ENCODE measurements around the gene ACP7.

ACP7 gene

GRCh38 chr19:39150235-39150634 is 66.1 kb downstream of the ACP7 start:
- Histone ChIP-seq H3K27me3 (ENCODE audit: control insufficient read depth, insufficient read depth, low read length) (no peaks in the 10 kb centered on the region), H3K4me3 (ENCODE audit: low read length) (no peak overlapping the region), H3K9ac (ENCODE audit: low read length) (no peak overlapping the region), H3K36me3 (ENCODE audit: control insufficient read depth, insufficient read depth, low read length) (no peaks in the 10 kb centered on the region), H3K9me3 (ENCODE audit: control insufficient read depth, low read length) (no peaks in the 10 kb centered on the region), H3K4me1 (ENCODE audit: control insufficient read depth, insufficient read depth, low read length) (peaks cover 30% of the 10 kb centered on the region)

GRCh38 chr19:39150807-39151600 is 66.8 kb downstream of the ACP7 start:
- Histone ChIP-seq H3K27me3 (ENCODE audit: control insufficient read depth, insufficient read depth, low read length) (no peaks in the 10 kb centered on the region), H3K4me3 (ENCODE audit: low read length) (no peak overlapping the region), H3K4me1 (ENCODE audit: control insufficient read depth, insufficient read depth, low read length) (peaks cover 30% of the 10 kb centered on the region), H3K9me3 (ENCODE audit: control insufficient read depth, low read length) (no peaks in the 10 kb centered on the region), H3K36me3 (ENCODE audit: control insufficient read depth, insufficient read depth, low read length) (no peaks in the 10 kb centered on the region), H3K9ac (ENCODE audit: low read length) (no peak overlapping the region)

GRCh38 chr19:39152066-39152465 is 67.9 kb downstream of the ACP7 start:
- no peaks in the 10 kb centered on the region for H3K9me3 ChIP-seq (ENCODE audit: control insufficient read depth, low read length)
- no peak overlapping the region for H3K4me3 ChIP-seq (ENCODE audit: low read length)
- H3K27me3 ChIP-seq (ENCODE audit: control insufficient read depth, insufficient read depth, low read length): no peaks in the 10 kb centered on the region
- H3K36me3 ChIP-seq (ENCODE audit: control insufficient read depth, insufficient read depth, low read length): no peaks in the 10 kb centered on the region
- peaks cover 32% of the 10 kb centered on the region for H3K4me1 ChIP-seq (ENCODE audit: control insufficient read depth, insufficient read depth, low read length)
- no peak overlapping the region for H3K9ac ChIP-seq (ENCODE audit: low read length)

GRCh38 chr19:39154100-39154628 is 70.0 kb downstream of the ACP7 start:
- Histone ChIP-seq H3K4me1 (ENCODE audit: control insufficient read depth, insufficient read depth, low read length) (peaks cover 52% of the 10 kb centered on the region), H3K27me3 (ENCODE audit: control insufficient read depth, insufficient read depth, low read length) (no peaks in the 10 kb centered on the region)

GRCh38 chr19:39154629-39155100 is 70.5 kb downstream of the ACP7 start:
- no peaks in the 10 kb centered on the region for H3K27me3 ChIP-seq (ENCODE audit: control insufficient read depth, insufficient read depth, low read length)
- no peak overlapping the region for H3K4me3 ChIP-seq (ENCODE audit: low read length)
- H3K9ac ChIP-seq (ENCODE audit: low read length): no peak overlapping the region
- H3K9me3 ChIP-seq (ENCODE audit: control insufficient read depth, low read length): no peaks in the 10 kb centered on the region
- H3K36me3 ChIP-seq (ENCODE audit: control insufficient read depth, insufficient read depth, low read length): no peaks in the 10 kb centered on the region
- peaks cover 53% of the 10 kb centered on the region for H3K4me1 ChIP-seq (ENCODE audit: control insufficient read depth, insufficient read depth, low read length)

More at GRCh38 chr19:39154100-39154628, 70.0 kb downstream of the ACP7 start:
- Histone ChIP-seq H3K4me3 (ENCODE audit: low read length) (no peak overlapping the region), H3K9me3 (ENCODE audit: control insufficient read depth, low read length) (no peaks in the 10 kb centered on the region), H3K36me3 (ENCODE audit: control insufficient read depth, insufficient read depth, low read length) (no peaks in the 10 kb centered on the region), H3K9ac (ENCODE audit: low read length) (no peak overlapping the region)

GRCh38 chr19:39155114-39155700 is 71.0 kb downstream of the ACP7 start:
- H3K36me3 ChIP-seq (ENCODE audit: control insufficient read depth, insufficient read depth, low read length): no peaks in the 10 kb centered on the region
- no peak overlapping the region for H3K9ac ChIP-seq (ENCODE audit: low read length)
- H3K4me1 ChIP-seq (ENCODE audit: control insufficient read depth, insufficient read depth, low read length): peaks cover 59% of the 10 kb centered on the region
- no peaks in the 10 kb centered on the region for H3K9me3 ChIP-seq (ENCODE audit: control insufficient read depth, low read length)
- H3K27me3 ChIP-seq (ENCODE audit: control insufficient read depth, insufficient read depth, low read length): no peaks in the 10 kb centered on the region
- H3K4me3 ChIP-seq (ENCODE audit: low read length): no peak overlapping the region

- Histone ChIP-seq H3K36me3 (ENCODE audit: control insufficient read depth, insufficient read depth, low read length) (no peaks in the 10 kb centered on the region), H3K9ac (ENCODE audit: low read length) (no peak overlapping the region), H3K4me1 (ENCODE audit: control insufficient read depth, insufficient read depth, low read length) (peaks cover 64% of the 10 kb centered on the region), H3K4me3 (ENCODE audit: low read length) (no peak overlapping the region), H3K27me3 (ENCODE audit: control insufficient read depth, insufficient read depth, low read length) (no peaks in the 10 kb centered on the region), H3K9me3 (ENCODE audit: control insufficient read depth, low read length) (no peaks in the 10 kb centered on the region)
These were observed 71.6 kb downstream of the ACP7 start for GRCh38 chr19:39155741-39156140.

GRCh38 chr19:39156326-39157230 is 72.4 kb downstream of the ACP7 start:
- no peaks in the 10 kb centered on the region for H3K27me3 ChIP-seq (ENCODE audit: control insufficient read depth, insufficient read depth, low read length)
- H3K36me3 ChIP-seq (ENCODE audit: control insufficient read depth, insufficient read depth, low read length): no peaks in the 10 kb centered on the region
- no peak overlapping the region for H3K4me3 ChIP-seq (ENCODE audit: low read length)
- H3K9ac ChIP-seq (ENCODE audit: low read length): no peak overlapping the region
- H3K9me3 ChIP-seq (ENCODE audit: control insufficient read depth, low read length): no peaks in the 10 kb centered on the region
- H3K4me1 ChIP-seq (ENCODE audit: control insufficient read depth, insufficient read depth, low read length): peaks cover 71% of the 10 kb centered on the region

- Histone ChIP-seq H3K4me1 (ENCODE audit: control insufficient read depth, insufficient read depth, low read length) (peaks cover 71% of the 10 kb centered on the region), H3K9ac (ENCODE audit: low read length) (no peak overlapping the region), H3K4me3 (ENCODE audit: low read length) (no peak overlapping the region), H3K36me3 (ENCODE audit: control insufficient read depth, insufficient read depth, low read length) (no peaks in the 10 kb centered on the region), H3K27me3 (ENCODE audit: control insufficient read depth, insufficient read depth, low read length) (no peaks in the 10 kb centered on the region), H3K9me3 (ENCODE audit: control insufficient read depth, low read length) (no peaks in the 10 kb centered on the region)
These were observed 73.3 kb downstream of the ACP7 start for GRCh38 chr19:39157275-39157996.

- H3K27me3 ChIP-seq (ENCODE audit: control insufficient read depth, insufficient read depth, low read length): no peaks in the 10 kb centered on the region
- no peaks in the 10 kb centered on the region for H3K36me3 ChIP-seq (ENCODE audit: control insufficient read depth, insufficient read depth, low read length)
- H3K9ac ChIP-seq (ENCODE audit: low read length): no peak overlapping the region
- no peak overlapping the region for H3K4me3 ChIP-seq (ENCODE audit: low read length)
- no peaks in the 10 kb centered on the region for H3K9me3 ChIP-seq (ENCODE audit: control insufficient read depth, low read length)
- H3K4me1 ChIP-seq (ENCODE audit: control insufficient read depth, insufficient read depth, low read length): peaks cover 75% of the 10 kb centered on the region
These were observed 73.8 kb downstream of the ACP7 start for GRCh38 chr19:39157997-39158389.

- no peak overlapping the region for H3K4me3 ChIP-seq (ENCODE audit: low read length)
- H3K27me3 ChIP-seq (ENCODE audit: control insufficient read depth, insufficient read depth, low read length): no peaks in the 10 kb centered on the region
- peaks cover 75% of the 10 kb centered on the region for H3K4me1 ChIP-seq (ENCODE audit: control insufficient read depth, insufficient read depth, low read length)
- no peak overlapping the region for H3K9ac ChIP-seq (ENCODE audit: low read length)
- no peaks in the 10 kb centered on the region for H3K9me3 ChIP-seq (ENCODE audit: control insufficient read depth, low read length)
- no peaks in the 10 kb centered on the region for H3K36me3 ChIP-seq (ENCODE audit: control insufficient read depth, insufficient read depth, low read length)
These were observed 74.6 kb downstream of the ACP7 start for GRCh38 chr19:39158646-39159260.

Measured in mucosa of stomach (tissue), 1 donor.